Measurements from ENCODE around the gene LGALS7B.

GRCh38 chr19:38793671-38794070, 4.7 kb downstream of the LGALS7B start:
- TF ChIP-seq CTCF (IDR thresholded peaks at IDR 0.05; ENCODE audit: low read length), result no peak
- TF ChIP-seq EZH2phosphoT487 (IDR thresholded peaks at IDR 0.05; ENCODE audit: low read length), result no peak
- no peak for TF ChIP-seq EZH2 (optimal IDR thresholded peaks at IDR 0.05; ENCODE audit: low read depth, low read length)

All from MM.1S (cell line).